CD1c-positive myeloid dendritic cell (primary cell): ENCODE measurements around the gene HOXA2.
A peak's percentile ranks its signal among the peaks of the same experiment; 100 is the strongest.

Experiments
- DNase-seq: peaks from one replicate; pipeline ENCODE4 v3.0.0-alpha.2; 2016; ENCODE audit errors: extremely low spot score

Gene HOXA2

DNA sequence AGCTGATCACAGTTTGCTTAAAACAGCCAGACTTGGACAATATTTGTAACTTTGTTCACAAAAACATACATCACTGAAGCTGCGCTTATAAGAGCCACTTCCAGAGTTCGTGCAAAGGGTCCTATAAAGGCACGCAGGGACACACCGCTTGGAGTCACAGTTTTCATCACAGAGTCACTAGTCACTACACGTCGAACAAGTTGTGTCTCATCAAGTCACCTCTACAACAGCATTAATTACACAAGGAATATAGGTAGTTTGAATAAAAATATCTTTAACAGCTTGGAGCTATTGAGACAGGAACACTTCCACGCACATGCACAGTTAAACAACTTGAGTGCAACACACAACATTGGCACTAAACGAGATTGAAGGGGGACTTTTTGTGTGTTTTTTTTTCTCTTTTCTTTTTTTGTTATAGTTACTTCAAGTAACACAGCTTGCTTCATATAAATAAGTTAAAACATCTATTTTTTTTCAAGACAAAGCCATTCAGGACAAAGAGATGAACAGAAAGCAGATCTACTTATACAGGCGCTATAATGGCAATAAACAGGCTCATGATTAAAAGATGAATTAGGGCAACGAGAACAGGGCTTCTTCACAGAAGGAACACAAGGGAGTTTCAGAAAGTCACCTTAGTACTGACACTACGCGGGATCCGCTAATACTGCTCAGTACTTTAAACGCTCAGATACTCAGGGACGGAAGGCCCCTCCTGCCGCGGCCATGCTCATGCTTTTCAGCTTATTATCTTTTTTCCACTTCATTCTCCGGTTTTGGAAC lies 38.8 kb upstream of the HOXA2 start:
- no peak for DNase-seq

DNA sequence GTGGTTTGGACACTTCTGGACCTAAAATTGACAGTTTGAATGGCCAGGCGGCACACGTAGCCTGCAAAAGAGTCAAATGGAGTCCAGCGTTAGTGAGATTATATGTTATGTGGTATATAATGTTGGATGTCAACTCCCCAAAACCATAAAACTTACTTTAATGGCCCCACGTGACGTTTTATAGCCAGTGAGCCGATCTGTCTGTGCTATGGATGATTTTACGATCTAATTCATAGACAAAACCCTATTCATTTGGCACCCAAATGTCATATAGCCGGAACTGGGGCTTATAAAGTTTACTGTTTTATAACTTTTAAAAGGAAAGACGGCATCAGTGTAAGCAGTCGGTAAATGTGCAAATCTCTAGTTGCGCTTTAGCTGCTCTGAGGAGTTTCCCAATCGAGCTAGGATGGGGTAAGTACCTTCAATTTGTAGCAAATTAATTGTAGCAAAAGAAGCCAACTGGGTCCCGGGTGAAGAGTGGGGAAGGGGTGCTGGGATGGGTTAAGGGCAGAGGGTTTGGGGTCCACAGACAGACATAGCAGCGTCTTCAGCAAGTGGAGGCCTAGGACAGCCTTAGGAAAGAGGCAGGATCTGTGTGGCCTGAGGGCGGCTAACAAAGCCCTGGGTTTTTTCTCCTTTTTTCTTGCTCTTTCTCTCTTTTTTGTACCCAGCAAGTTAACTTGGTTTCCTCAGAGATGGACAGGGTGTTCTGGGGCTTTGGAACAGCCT lies 37.8 kb upstream of the HOXA2 start:
- DNase-seq = no peak

DNA sequence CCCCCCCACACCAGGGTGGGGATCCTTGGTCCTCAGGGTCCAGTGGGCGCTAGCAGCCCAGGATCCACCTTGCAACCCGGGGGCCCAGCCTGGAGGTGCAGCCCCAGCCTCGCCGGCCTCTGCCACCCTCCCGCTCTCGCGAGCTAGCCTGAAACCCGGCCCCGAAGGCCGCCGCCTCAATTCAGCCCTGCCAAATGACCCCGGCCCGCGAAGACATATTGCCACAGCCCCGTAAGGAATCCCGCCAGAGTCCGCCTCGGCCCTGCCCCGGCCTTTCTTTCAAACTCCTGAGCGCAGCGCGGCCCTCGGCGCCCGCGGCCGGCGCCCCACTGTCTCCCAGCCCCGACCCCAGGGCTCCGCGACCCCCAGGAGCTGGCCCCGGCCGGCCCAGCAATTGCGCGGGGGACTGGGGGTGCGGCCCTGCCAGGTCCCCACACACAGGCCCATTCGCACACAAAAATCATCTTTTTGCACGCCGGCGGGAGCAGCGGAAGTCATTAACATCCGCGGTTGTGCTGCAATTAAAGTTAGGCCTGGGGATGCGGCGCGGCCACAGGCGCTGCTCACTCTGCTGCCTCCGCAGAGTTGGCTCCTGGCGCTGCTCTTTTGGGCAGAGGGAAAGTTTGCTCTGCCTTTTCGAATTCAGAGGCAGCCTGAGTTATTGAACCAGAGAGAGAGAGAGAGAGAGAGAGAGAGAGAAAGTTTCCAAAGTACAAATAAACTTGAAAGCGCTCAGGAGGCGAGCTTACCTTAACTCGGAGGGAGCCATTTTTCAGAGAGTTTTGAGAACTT lies 37.0 kb upstream of the HOXA2 start:
- no peak for DNase-seq

DNA sequence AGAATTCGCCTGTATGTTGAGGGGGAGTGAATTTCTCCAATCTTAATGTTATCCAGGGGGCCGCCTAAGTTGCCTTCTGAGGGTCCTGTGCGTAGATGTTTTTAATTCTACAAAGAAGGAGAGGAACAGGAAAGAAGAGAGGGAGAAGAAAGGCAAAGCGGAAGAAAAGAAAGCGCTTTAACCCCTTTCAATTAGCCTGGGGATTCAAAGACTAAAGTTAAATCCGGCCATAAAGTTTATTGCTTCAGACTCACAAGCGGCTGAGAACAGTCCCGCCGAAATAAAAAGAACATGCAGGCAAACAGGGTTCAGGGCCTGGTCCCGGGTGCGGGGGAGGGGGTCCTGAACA lies 36.5 kb upstream of the HOXA2 start:
- no peak for DNase-seq

DNA sequence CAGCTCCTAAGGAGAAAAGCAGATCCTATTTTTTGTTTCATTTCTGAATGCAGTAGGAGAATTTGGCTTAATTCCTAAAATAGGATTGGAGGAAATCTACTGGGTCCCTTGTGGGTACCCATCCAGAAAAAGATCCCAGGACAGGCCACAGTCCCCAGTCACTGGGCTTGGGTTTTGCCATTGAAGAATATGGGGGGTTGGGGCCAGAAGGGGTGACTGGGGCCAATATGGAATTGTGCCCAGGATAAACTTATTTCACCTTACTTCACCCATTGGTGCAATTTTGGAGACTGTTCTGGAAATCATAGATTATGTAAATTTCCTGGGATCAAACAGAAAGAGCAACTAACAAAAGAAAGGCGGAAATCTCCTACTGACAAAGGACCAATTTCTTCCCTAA lies 36.0 kb upstream of the HOXA2 start:
- DNase-seq = no peak

DNA sequence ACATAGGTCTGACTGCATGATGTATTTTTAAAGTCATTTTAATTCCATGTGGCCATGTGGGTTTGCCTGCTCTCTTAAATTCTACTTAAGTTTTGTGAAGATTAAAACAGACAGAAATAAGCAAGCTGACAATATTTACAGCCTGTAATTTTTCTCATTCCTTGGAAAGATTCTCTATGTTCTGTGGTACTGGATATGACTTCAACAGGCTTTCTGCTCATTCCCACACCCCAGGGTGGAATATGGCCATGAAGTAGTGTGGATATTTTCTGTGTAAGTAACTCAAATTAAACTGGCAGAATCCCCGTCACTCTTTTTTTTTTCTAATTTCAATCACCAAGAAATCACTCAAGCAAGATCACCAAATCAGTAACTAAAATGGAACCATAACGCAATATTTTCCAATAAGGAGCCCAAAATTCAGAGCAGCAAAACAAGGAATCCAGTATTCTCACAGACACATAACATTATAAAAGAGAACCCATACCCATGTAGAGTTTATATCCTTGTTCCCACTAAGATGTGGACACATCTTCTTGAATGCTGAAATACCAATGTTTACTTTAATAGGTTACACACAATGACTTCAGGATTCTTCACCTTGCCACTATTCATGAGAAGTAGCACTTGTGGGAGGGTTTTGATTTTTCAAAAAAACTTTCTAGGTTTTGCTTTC lies 35.3 kb upstream of the HOXA2 start:
- DNase-seq = no peak

DNA sequence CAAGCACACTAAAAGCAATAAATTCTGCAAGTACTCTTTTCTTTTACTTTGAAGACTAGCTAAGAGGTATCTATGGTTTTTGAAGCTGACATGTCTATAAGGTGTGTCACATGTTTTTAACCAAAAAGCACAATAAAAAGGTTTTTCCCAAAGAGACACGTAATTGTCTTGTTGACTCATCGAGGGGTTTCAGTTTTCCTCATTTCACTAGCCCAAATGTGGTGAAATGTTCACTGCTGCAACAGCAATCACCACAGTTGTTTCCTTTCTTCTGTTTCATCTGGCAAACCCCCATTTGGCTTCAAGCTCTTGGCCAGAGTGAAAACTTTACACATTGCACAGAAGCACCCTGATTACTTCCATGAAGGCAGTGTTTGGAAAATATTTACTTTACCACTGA lies 31.9 kb upstream of the HOXA2 start:
- DNase-seq = peak; percentile 64

DNA sequence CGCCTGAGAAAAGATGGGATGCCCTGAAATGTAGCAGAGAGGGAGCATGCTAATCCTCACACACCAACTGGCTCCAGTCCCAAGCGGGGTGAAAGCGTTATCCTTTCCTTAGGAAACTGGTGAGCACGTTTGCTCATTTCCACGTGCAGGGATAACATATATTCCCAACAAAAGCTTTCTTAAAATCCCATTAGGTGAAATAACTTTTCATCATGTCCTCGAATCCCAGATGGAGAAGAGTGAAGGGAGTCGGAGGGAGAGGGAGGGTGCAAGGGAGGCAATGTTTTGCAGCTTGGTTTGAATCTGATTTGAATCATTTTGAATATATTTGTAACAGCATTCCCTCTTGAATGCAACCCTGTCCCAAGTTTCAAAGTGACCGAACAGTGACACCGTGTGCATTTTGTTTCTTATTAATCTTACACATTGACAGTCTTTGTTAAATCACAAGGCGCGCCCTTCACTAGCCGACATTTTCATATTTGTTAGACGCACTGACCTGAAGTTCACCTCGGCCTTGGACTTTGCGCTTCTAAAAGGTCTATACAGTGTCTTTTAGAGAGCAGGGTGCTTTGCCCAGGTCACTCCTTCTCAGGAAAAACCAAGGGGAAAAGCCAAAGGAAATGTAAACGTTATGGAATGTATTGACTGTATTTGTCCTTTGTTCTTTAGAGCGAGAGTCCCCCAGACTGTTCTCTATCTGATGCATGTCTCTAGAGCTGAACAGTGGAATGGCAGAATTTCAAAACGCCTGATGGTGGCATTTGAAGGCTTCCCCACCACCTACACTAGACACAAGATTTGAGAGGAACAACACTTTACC lies 31.1 kb upstream of the HOXA2 start:
- no peak for DNase-seq

DNA sequence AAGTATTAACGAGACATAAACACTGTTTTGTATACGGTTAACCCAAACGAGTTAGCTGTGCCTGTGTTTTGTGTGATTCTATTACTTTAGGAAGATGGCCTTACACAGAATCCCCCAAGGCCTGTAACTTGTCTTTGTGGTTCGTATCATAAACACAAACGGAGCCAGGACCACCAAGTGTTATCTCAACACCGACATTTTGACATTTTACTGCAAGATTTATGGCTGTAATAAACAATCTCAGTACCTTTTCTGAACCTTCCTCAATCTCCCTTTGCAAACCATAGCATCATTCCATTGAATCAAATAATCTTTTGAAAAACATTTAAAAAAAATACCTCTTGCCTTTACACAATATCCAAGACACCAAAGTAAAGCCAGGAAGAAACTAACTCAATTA lies 30.5 kb upstream of the HOXA2 start:
- DNase-seq = no peak

DNA sequence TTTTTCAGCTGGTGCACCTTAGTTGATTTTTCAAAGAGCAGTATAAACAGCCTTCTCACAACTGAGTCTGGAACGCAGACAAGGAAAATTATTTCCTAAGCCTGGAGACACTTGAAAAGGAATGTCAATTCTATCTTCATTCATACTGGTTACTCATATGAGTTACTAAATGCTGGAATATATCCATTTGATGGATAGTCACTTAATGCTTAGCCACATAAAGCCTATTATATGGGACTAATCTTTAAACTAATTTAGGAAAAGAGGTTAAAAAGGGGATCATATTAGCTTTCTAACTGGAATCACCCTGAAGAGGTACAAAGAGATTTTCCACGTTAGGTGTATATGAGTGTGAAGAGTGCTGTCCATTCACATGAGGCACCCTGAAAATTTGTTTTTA lies 29.7 kb upstream of the HOXA2 start:
- no peak for DNase-seq

DNA sequence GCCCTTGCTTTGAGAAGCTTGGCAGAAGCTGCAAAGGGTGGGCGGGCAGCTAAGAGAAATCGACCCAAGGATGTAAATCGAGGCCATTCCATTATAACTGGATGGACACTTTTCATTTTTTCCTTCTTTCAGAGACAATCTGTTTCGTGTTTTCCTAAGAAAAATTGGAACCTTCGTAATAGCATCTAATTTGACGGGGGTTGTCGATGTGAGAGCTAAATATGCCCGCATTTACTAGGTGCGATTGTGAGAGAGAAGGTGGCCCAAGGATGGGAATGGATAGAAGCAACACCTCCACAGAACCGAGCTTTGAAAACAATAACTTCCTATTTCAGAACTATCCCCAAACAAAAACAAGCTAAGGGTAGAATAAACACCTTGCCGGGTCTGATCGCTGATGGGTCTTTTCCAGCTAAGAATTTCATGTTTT lies 28.9 kb upstream of the HOXA2 start:
- DNase-seq = no peak

DNA sequence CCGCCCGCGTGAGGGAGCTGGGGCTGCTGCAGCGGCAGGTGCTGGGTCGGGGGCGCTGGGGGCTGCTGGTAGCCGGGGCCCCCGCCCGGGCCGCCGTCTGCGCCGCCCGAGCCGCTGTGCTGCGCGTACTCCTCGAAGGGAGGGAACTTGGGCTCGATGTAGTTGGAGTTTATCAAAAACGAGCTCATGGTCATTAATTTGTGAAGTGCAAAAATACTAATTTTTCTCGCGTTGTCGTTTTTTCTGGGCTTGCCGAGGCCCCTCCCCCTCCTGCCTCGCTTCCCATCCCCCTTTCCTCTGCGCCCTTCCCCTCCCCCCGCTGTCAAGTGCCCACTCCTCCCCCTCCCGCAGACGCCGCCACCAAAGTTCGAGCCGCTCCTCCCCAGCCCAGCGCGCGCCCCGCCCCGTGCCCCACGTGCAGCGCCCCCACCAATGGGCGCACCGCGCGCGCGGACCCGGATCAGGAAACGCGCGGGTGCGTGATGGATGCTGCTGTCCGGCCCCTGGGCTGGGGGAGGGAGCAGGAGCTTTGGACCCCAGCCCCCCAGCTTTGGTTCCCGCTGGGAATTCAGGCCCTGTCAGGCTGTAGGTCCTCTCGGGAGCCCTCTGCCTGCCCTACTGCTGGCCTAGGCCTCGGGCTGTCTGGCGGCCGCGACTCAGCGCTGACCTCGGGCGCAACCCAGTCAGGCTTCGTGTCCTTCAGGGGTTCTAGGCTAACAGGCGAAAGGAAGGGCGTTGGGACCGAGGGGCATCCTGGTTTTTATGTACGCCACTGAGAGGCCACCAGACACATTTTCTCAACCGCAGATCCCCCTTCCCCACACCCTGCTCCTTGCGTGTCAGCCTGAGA lies 28.3 kb upstream of the HOXA2 start, which contains the start of gene HOXA4:
Gene HOXA4, minus strand, starts transcription at position 218 of the 850 bp plus-strand sequence. Its CDS starts 24 bp downstream, at position 194.
- DNase-seq = peak; percentile 79

DNA sequence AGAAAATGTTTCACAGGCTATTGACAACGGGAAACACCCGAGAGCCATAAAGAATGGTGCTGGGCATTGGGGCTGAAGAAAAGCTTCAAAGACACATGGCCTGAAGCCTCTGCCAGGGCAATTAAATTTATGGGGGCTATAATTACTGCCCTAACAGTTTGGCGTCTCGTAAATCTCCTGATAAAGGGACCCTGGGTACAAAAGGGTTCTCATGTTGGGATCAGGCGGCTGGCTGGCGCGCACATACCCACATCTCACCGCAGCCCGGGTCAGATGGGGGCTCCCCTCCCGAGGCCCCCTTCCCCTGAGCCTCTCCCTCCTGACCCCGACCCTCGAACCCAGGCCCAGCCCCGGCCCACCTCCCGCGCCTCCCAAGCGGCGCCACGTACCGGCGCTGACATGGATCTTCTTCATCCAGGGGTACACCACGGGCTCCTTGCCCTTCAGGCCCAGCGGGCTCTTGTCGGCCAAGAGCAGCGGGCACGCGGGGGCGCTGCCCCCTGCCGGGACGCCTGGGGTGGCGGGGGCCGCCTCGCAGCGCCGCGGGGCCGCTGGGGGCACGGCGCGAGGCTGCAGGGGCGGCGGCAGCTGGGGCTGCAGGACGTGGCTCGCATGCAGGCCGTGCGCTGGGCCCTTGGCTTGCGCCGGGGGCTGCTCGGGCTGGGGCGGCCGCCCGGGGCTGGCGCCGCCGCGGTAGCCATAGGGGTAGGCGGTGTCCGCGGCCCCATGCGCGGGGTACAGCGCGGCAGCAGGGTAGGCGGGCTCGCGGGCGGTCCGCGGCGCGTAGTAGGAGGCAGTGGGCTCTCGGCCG lies 27.5 kb upstream of the HOXA2 start:
- no peak for DNase-seq

DNA sequence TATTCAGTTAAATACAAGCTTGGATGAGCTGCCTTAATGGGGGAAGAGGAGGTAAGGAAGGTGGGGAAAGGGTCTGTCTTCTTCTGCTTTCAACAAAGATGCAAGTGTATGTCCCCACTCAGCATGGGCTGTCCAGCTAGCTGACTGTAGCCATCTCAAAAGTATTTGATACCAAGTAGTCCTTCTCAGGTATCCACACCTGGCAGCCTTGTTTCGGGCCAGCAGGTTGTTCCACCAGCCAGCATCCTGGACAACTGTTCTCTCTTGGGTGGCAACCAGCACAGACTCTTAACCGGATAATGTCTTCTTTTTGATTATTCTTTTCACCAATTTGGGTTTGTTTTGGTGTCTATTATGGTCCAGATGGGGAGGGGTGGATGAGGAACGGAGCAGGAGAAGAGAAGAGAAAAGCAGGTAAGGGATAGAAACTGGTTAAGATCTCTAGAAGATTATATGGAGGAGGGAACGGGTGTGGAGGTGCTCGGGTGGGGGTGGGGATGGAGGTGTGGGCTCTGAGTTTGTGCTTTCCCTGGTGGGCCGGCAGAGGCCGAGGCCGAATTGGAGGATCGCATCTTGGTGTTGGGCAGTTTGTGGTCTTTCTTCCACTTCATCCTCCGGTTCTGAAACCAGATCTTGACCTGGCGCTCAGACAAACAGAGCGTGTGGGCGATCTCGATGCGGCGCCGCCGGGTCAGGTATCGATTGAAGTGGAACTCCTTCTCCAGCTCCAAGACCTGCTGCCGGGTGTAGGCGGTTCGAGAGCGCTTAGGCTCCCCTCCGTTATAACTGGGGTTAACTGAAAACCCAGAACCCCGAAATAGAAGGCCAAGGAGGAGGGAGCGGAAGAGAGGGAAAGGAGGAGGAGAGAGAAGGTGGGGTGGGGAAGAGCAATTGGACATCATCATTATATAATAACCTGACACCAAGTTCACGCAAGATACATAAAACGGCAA lies 26.6 kb upstream of the HOXA2 start:
- no peak for DNase-seq

DNA sequence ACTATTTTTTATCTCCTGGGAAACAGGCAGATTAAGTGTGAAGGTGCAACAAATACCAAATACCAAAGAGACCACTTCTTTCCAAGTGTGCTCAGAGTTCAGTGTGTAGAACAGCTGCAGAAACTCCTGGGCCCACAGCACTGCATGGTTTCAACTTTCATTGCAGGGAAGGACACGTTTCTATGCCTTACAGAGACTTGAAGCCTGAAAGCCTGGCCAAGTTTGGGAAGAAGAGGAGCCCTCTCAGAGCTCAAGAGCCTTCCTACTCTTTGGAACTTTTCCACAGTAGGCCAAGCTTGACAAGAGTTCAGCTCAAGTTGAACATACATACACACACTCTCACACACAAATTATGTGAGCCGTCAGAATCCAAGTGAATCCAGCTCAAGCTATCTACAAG lies 25.6 kb upstream of the HOXA2 start:
- DNase-seq = no peak

DNA sequence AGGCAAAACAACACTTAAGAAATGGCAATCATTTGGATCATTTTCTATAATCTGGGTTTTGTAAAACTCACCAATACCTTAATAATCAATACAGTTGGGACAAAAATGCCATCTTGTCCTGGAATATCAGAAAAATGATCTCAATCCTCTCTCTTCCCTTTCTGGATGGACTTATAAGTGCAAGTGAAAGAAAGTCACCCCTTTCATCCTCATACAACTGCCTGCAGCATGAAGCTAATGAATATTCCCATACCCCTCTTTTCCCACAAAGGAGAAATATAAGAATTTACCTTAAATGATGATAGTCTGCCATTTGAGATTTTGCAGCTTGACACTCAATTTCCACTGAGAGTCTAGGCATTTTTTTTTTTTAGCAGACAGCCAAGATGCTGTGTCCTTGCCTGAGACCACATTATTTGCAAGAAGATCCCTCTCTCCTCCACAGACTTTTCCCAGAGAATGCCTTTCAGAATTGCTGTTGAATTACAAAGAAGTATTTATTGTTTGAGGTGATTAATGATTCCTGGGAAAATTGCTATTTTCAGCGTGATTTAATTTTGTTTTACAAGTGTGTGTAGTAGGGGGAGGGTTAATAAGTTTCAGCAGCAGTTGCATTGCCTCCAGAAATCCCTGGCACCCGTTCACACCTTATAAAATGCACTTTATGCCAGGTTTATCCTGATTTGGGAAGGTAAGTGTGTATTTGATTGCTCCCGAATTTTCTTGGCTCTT lies 24.3 kb upstream of the HOXA2 start:
- DNase-seq = no peak

DNA sequence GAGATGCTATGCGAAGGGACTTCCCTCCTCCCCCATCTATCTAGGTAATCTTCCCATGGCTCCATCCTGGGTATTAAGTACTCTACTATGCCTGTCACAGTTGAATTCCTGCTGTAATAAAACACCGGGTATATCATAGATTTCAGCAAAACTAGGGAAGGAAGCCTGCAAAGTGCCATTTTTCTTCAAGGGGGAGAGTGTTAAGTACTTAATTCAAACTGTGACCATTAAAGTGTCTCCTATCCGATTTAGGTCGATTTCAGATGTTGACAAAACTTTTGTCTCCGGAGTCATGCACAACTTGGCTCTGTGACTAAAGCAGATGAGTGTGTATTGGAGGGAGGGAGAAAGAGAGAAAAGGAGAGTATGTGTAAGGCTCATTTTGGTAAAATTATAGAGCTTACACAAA lies 23.5 kb upstream of the HOXA2 start:
- no peak for DNase-seq
